ENCODE data around the gene SARS2.

The SARS2 gene

GRCh38 chr19:38928391-38929001 is 2.1 kb downstream of the SARS2 start:
- H3K9ac ChIP-seq (ENCODE audit: low read length in 2 of 2) = no peak overlapping the region
- H3K4me1 ChIP-seq (ENCODE audit: control insufficient read depth, insufficient read depth, low read length) = peaks cover 12% of the 10 kb centered on the region
- no peak overlapping the region for H3K27ac ChIP-seq (ENCODE audit: low read length)
- no peak overlapping the region for H3K4me3 ChIP-seq (ENCODE audit: low read length in 2 of 2)
- peaks cover 6 to 18% of the 10 kb centered on the region in 2 donors for H3K36me3 ChIP-seq (ENCODE audit: control insufficient read depth in 2 of 2, insufficient read depth in 2 of 2, low read length in 2 of 2)
- no peaks in the 10 kb centered on the region for H3K9me3 ChIP-seq (ENCODE audit: control insufficient read depth in 2 of 2, low read length in 2 of 2)
- no peaks in the 10 kb centered on the region for H3K27me3 ChIP-seq (ENCODE audit: control insufficient read depth in 1 of 2, insufficient read depth in 2 of 2, low read length in 2 of 2)

- H3K4me3 ChIP-seq (ENCODE audit: low read length in 2 of 2) = no peak overlapping the region
- no peaks in the 10 kb centered on the region for H3K27me3 ChIP-seq (ENCODE audit: control insufficient read depth in 1 of 2, insufficient read depth in 2 of 2, low read length in 2 of 2)
Measured at GRCh38 chr19:38924388-38924787, 6.2 kb downstream of the SARS2 start.

GRCh38 chr19:38922482-38922881 is 8.1 kb downstream of the SARS2 start:
- H3K9me3 ChIP-seq (ENCODE audit: control insufficient read depth in 2 of 2, low read length in 2 of 2) = no peaks in the 10 kb centered on the region
- no peaks in the 10 kb centered on the region for H3K27me3 ChIP-seq (ENCODE audit: control insufficient read depth in 1 of 2, insufficient read depth in 2 of 2, low read length in 2 of 2)
- H3K27ac ChIP-seq (ENCODE audit: low read length) = no peak overlapping the region
- H3K4me3 ChIP-seq (ENCODE audit: low read length in 2 of 2) = no peak overlapping the region
- H3K4me1 ChIP-seq (ENCODE audit: control insufficient read depth, insufficient read depth, low read length) = no peaks in the 10 kb centered on the region
- H3K9ac ChIP-seq (ENCODE audit: low read length in 2 of 2) = no peak overlapping the region
- H3K36me3 ChIP-seq (ENCODE audit: control insufficient read depth in 2 of 2, insufficient read depth in 2 of 2, low read length in 2 of 2) = peaks cover 3 to 17% of the 10 kb centered on the region in 2 donors

More at GRCh38 chr19:38924388-38924787, 6.2 kb downstream of the SARS2 start:
- Histone ChIP-seq H3K9me3 (ENCODE audit: control insufficient read depth in 2 of 2, low read length in 2 of 2) (no peaks in the 10 kb centered on the region), H3K27ac (ENCODE audit: low read length) (no peak overlapping the region), H3K9ac (ENCODE audit: low read length in 2 of 2) (no peak overlapping the region), H3K4me1 (ENCODE audit: control insufficient read depth, insufficient read depth, low read length) (no peaks in the 10 kb centered on the region), H3K36me3 (ENCODE audit: control insufficient read depth in 2 of 2, insufficient read depth in 2 of 2, low read length in 2 of 2) (peaks cover 3 to 17% of the 10 kb centered on the region in 2 donors)

- peaks cover 3 to 17% of the 10 kb centered on the region in 2 donors for H3K36me3 ChIP-seq (ENCODE audit: control insufficient read depth in 2 of 2, insufficient read depth in 2 of 2, low read length in 2 of 2)
- H3K27me3 ChIP-seq (ENCODE audit: control insufficient read depth in 1 of 2, insufficient read depth in 2 of 2, low read length in 2 of 2) = no peaks in the 10 kb centered on the region
- H3K27ac ChIP-seq (ENCODE audit: low read length) = no peak overlapping the region
- H3K9ac ChIP-seq (ENCODE audit: low read length in 2 of 2) = no peak overlapping the region
- H3K4me1 ChIP-seq (ENCODE audit: control insufficient read depth, insufficient read depth, low read length) = no peaks in the 10 kb centered on the region
- no peak overlapping the region for H3K4me3 ChIP-seq (ENCODE audit: low read length in 2 of 2)
- no peaks in the 10 kb centered on the region for H3K9me3 ChIP-seq (ENCODE audit: control insufficient read depth in 2 of 2, low read length in 2 of 2)
Measured at GRCh38 chr19:38921420-38922274, 8.9 kb downstream of the SARS2 start.

- peaks cover 3 to 17% of the 10 kb centered on the region in 2 donors for H3K36me3 ChIP-seq (ENCODE audit: control insufficient read depth in 2 of 2, insufficient read depth in 2 of 2, low read length in 2 of 2)
- H3K27ac ChIP-seq (ENCODE audit: low read length) = no peak overlapping the region
- H3K27me3 ChIP-seq (ENCODE audit: control insufficient read depth in 1 of 2, insufficient read depth in 2 of 2, low read length in 2 of 2) = no peaks in the 10 kb centered on the region
Measured at GRCh38 chr19:38920602-38921419, 9.8 kb downstream of the SARS2 start.

GRCh38 chr19:38919837-38920601 is 10.5 kb downstream of the SARS2 start:
- H3K9me3 ChIP-seq (ENCODE audit: control insufficient read depth in 2 of 2, low read length in 2 of 2) = no peaks in the 10 kb centered on the region
- H3K4me1 ChIP-seq (ENCODE audit: control insufficient read depth, insufficient read depth, low read length) = no peaks in the 10 kb centered on the region
- no peak overlapping the region for H3K4me3 ChIP-seq (ENCODE audit: low read length in 2 of 2)
- H3K36me3 ChIP-seq (ENCODE audit: control insufficient read depth in 2 of 2, insufficient read depth in 2 of 2, low read length in 2 of 2) = peaks cover 3 to 17% of the 10 kb centered on the region in 2 donors
- no peak overlapping the region for H3K27ac ChIP-seq (ENCODE audit: low read length)
- no peak overlapping the region for H3K9ac ChIP-seq (ENCODE audit: low read length in 2 of 2)
- no peaks in the 10 kb centered on the region for H3K27me3 ChIP-seq (ENCODE audit: control insufficient read depth in 1 of 2, insufficient read depth in 2 of 2, low read length in 2 of 2)

More at GRCh38 chr19:38920602-38921419, 9.8 kb downstream of the SARS2 start:
- Histone ChIP-seq H3K9ac (ENCODE audit: low read length in 2 of 2) (no peak overlapping the region), H3K9me3 (ENCODE audit: control insufficient read depth in 2 of 2, low read length in 2 of 2) (no peaks in the 10 kb centered on the region), H3K4me1 (ENCODE audit: control insufficient read depth, insufficient read depth, low read length) (no peaks in the 10 kb centered on the region), H3K4me3 (ENCODE audit: low read length in 2 of 2) (no peak overlapping the region)

- no peaks in the 10 kb centered on the region for H3K4me1 ChIP-seq (ENCODE audit: control insufficient read depth, insufficient read depth, low read length)
- no peak overlapping the region for H3K27ac ChIP-seq (ENCODE audit: low read length)
- no peaks in the 10 kb centered on the region for H3K9me3 ChIP-seq (ENCODE audit: control insufficient read depth in 2 of 2, low read length in 2 of 2)
- no peaks in the 10 kb centered on the region for H3K27me3 ChIP-seq (ENCODE audit: control insufficient read depth in 1 of 2, insufficient read depth in 2 of 2, low read length in 2 of 2)
- H3K36me3 ChIP-seq (ENCODE audit: control insufficient read depth in 2 of 2, insufficient read depth in 2 of 2, low read length in 2 of 2) = peaks cover 3 to 9% of the 10 kb centered on the region in 2 donors
- H3K4me3 ChIP-seq (ENCODE audit: low read length in 2 of 2) = no peak overlapping the region
- no peak overlapping the region for H3K9ac ChIP-seq (ENCODE audit: low read length in 2 of 2)
Measured at GRCh38 chr19:38918526-38918925, 12.0 kb downstream of the SARS2 start.

- no peak overlapping the region for H3K27ac ChIP-seq (ENCODE audit: low read length)
- H3K9me3 ChIP-seq (ENCODE audit: control insufficient read depth in 2 of 2, low read length in 2 of 2) = no peaks in the 10 kb centered on the region
- H3K9ac ChIP-seq (ENCODE audit: low read length in 2 of 2) = no peak overlapping the region
- H3K27me3 ChIP-seq (ENCODE audit: control insufficient read depth in 1 of 2, insufficient read depth in 2 of 2, low read length in 2 of 2) = no peaks in the 10 kb centered on the region
- H3K4me3 ChIP-seq (ENCODE audit: low read length in 2 of 2) = no peak overlapping the region
- H3K36me3 ChIP-seq (ENCODE audit: control insufficient read depth in 2 of 2, insufficient read depth in 2 of 2, low read length in 2 of 2) = peaks cover 3 to 9% of the 10 kb centered on the region in 2 donors
- H3K4me1 ChIP-seq (ENCODE audit: control insufficient read depth, insufficient read depth, low read length) = no peaks in the 10 kb centered on the region
Measured at GRCh38 chr19:38917921-38918491, 12.6 kb downstream of the SARS2 start.

- Histone ChIP-seq H3K4me1 (ENCODE audit: control insufficient read depth, insufficient read depth, low read length) (no peaks in the 10 kb centered on the region), H3K9me3 (ENCODE audit: control insufficient read depth in 2 of 2, low read length in 2 of 2) (no peaks in the 10 kb centered on the region), H3K36me3 (ENCODE audit: control insufficient read depth in 2 of 2, insufficient read depth in 2 of 2, low read length in 2 of 2) (peaks cover 3 to 9% of the 10 kb centered on the region in 2 donors), H3K27ac (ENCODE audit: low read length) (no peak overlapping the region), H3K27me3 (ENCODE audit: control insufficient read depth in 1 of 2, insufficient read depth in 2 of 2, low read length in 2 of 2) (peaks cover 0 to 3% of the 10 kb centered on the region in 2 donors), H3K9ac (ENCODE audit: low read length in 2 of 2) (no peak overlapping the region), H3K4me3 (ENCODE audit: low read length in 2 of 2) (no peak overlapping the region)
Measured at GRCh38 chr19:38917516-38917915, 13.0 kb downstream of the SARS2 start.
